SK-N-SH treated with all-trans-retinoic acid at 6 μM for 48 hours (cell line): ENCODE results near the gene HEATR5B.

Source experiments
- ARNTL ChIP-seq: fragments of 450-650 bp; formaldehyde crosslinking; IDR thresholded peaks from 2 replicates; pipeline ENCODE4 v1.5.0; 2020; ENCODE audit warnings: low read depth, mild to moderate bottlenecking, moderate library complexity, borderline replicate concordance
- TF ChIP-seq, protein P1 (sequence below): fragments of 250-450 bp; sonication (Bioruptor Pico); IDR thresholded peaks from 2 replicates; pipeline ENCODE4 v1.5.1; 2020; ENCODE audit warnings: low read depth, mild to moderate bottlenecking, moderate library complexity

DNA sequence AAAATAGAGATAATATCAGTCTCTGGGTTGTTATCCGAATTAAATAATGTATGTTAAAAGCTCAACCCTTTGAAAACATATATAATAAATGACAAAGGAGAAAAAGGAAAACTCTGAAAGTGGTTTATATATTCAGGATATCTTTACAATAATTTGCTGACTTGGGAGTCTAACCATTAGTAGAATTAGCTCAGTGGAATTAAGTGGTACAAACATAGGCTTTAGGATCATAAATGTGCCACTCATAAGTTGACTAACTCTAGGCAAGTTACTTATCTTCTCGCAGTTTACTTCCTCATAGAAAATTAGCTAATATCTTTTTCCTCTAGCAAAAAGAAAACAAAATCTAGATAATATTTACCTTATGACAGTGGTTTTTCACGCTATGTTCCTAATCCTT is 44.6 kb downstream of the HEATR5B start:
- no peak for TF ChIP-seq ARNTL (CRISPR knock-in tag)
- TF ChIP-seq, protein P1, sequence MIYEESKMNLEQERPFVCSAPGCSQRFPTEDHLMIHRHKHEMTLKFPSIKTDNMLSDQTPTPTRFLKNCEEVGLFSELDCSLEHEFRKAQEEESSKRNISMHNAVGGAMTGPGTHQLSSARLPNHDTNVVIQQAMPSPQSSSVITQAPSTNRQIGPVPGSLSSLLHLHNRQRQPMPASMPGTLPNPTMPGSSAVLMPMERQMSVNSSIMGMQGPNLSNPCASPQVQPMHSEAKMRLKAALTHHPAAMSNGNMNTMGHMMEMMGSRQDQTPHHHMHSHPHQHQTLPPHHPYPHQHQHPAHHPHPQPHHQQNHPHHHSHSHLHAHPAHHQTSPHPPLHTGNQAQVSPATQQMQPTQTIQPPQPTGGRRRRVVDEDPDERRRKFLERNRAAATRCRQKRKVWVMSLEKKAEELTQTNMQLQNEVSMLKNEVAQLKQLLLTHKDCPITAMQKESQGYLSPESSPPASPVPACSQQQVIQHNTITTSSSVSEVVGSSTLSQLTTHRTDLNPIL (CRISPR knock-in tag): no peak
